ENCODE measurements around the gene TRHDE. TPM values are rescaled to one million over a fixed set of nuclear protein-coding genes. Genes with fewer than 3 reads are reported as not detected.

Gene TRHDE
- total and polyA plus RNA-seq, 9 of the 15 experiments (the other 6 are each of a cell fraction or from before 2014, with no cell fraction given) = 0.03 to 0.29 (median 0.09) TPM

DNA sequence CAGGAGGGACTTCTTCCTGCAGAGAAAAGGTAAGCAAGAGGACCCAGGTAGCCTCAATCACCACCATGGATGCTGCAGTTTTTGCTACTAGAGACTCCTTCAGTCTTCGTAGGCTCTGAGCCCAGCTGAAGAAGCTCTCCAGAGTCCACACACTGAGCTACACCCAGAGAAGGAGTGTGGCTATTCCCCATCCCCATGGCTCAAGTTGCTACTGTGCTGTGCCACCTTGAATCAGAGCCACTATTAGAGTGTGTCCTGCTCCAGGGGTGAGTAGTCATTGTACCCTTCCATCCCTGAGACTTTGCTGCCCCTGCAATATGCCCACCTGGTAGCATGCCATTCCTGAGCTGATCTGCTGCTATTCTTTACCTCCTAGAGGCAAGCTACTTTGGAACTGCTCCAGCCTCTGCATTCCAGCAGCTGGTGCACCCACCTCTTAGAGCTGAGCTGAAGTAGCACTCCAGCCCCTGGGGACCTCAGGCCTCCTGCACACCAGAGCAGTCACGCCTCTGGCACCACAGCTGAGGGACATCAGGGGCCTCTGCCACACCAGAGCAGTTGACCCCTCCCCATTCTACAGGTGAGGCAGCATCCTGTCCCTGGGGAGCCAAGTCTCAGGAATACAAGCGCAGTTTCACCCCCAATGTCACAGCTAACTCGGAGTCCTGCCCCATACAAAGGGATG is 213.0 kb downstream of the TRHDE start:
- 6% methylated on average over 4 of the region's 4 CpGs for WGBS (ENCODE audit: insufficient coverage, low coverage, missing lambda C conversion rate)
- no TSS peak for BruUV-seq (replicated peaks)
- TF ChIP-seq, protein P1, sequence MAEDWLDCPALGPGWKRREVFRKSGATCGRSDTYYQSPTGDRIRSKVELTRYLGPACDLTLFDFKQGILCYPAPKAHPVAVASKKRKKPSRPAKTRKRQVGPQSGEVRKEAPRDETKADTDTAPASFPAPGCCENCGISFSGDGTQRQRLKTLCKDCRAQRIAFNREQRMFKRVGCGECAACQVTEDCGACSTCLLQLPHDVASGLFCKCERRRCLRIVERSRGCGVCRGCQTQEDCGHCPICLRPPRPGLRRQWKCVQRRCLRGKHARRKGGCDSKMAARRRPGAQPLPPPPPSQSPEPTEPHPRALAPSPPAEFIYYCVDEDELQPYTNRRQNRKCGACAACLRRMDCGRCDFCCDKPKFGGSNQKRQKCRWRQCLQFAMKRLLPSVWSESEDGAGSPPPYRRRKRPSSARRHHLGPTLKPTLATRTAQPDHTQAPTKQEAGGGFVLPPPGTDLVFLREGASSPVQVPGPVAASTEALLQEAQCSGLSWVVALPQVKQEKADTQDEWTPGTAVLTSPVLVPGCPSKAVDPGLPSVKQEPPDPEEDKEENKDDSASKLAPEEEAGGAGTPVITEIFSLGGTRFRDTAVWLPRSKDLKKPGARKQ (CRISPR knock-in tag; IDR thresholded peaks at IDR 0.05) = no peak
- TF ChIP-seq U2AF2 (optimal IDR thresholded peaks at IDR 0.05; ENCODE audit: low read depth, low read length) (no peak), ZNF143 (CRISPR knock-in tag; IDR thresholded peaks at IDR 0.05) (no peak), XRCC5 (IDR thresholded peaks at IDR 0.05; ENCODE audit: low read depth, low read length) (no peak), OTX1 (CRISPR knock-in tag; IDR thresholded peaks at IDR 0.05) (no peak), BRD9 (IDR thresholded peaks at IDR 0.05; ENCODE audit: low read depth, partially characterized antibody) (no peak), CREB1 (IDR thresholded peaks at IDR 0.05) (no peak), CREB1 (CRISPR knock-in tag; IDR thresholded peaks at IDR 0.05) (no peak), STAT5B (CRISPR knock-in tag; IDR thresholded peaks at IDR 0.05) (no peak), MTA3 (IDR thresholded peaks at IDR 0.05; ENCODE audit: borderline replicate concordance) (no peak), NFRKB (IDR thresholded peaks at IDR 0.05; ENCODE audit: low read depth) (no peak), TFAM (CRISPR knock-in tag; conservative IDR thresholded peaks at IDR 0.05) (no peak), FOXA3 (CRISPR knock-in tag; conservative IDR thresholded peaks at IDR 0.05 in 1 of 2, IDR thresholded peaks at IDR 0.05 in 1 of 2) (no peak), HIVEP1 (CRISPR knock-in tag; IDR thresholded peaks at IDR 0.05) (no peak)
- TF ChIP-seq, protein P2, sequence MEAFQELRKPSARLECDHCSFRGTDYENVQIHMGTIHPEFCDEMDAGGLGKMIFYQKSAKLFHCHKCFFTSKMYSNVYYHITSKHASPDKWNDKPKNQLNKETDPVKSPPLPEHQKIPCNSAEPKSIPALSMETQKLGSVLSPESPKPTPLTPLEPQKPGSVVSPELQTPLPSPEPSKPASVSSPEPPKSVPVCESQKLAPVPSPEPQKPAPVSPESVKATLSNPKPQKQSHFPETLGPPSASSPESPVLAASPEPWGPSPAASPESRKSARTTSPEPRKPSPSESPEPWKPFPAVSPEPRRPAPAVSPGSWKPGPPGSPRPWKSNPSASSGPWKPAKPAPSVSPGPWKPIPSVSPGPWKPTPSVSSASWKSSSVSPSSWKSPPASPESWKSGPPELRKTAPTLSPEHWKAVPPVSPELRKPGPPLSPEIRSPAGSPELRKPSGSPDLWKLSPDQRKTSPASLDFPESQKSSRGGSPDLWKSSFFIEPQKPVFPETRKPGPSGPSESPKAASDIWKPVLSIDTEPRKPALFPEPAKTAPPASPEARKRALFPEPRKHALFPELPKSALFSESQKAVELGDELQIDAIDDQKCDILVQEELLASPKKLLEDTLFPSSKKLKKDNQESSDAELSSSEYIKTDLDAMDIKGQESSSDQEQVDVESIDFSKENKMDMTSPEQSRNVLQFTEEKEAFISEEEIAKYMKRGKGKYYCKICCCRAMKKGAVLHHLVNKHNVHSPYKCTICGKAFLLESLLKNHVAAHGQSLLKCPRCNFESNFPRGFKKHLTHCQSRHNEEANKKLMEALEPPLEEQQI (IDR thresholded peaks at IDR 0.05) = no peak
- TF ChIP-seq, protein P3, sequence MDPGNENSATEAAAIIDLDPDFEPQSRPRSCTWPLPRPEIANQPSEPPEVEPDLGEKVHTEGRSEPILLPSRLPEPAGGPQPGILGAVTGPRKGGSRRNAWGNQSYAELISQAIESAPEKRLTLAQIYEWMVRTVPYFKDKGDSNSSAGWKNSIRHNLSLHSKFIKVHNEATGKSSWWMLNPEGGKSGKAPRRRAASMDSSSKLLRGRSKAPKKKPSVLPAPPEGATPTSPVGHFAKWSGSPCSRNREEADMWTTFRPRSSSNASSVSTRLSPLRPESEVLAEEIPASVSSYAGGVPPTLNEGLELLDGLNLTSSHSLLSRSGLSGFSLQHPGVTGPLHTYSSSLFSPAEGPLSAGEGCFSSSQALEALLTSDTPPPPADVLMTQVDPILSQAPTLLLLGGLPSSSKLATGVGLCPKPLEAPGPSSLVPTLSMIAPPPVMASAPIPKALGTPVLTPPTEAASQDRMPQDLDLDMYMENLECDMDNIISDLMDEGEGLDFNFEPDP (CRISPR knock-in tag; IDR thresholded peaks at IDR 0.05) = no peak
- TF ChIP-seq, protein P4, sequence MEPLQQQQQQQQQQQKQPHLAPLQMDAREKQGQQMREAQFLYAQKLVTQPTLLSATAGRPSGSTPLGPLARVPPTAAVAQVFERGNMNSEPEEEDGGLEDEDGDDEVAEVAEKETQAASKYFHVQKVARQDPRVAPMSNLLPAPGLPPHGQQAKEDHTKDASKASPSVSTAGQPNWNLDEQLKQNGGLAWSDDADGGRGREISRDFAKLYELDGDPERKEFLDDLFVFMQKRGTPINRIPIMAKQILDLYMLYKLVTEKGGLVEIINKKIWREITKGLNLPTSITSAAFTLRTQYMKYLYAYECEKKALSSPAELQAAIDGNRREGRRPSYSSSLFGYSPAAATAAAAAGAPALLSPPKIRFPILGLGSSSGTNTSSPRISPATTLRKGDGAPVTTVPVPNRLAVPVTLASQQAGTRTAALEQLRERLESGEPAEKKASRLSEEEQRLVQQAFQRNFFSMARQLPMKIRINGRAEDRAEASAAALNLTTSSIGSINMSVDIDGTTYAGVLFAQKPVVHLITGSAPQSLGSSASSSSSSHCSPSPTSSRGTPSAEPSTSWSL (CRISPR knock-in tag; IDR thresholded peaks at IDR 0.05; ENCODE audit: borderline replicate concordance) = no peak

More for the DNA sequence above, 213.0 kb downstream of the TRHDE start:
- in situ Hi-C loops (cut with MboI) (no loop called here), intact Hi-C loops (cut with micrococcal nuclease) (no loop called here)
- FAIRE-seq = no peak
- H3K4me1 ChIP-seq (replicated peaks in 1 of 2; ENCODE audit: control insufficient read depth in 2 of 2, insufficient read depth in 2 of 2, low read length in 2 of 2) = no peaks in the 10 kb centered on the region
- ChIA-PET CTCF (ENCODE audit: low intra/inter-chr PET ratio) (no interaction called here), POLR2A (no interaction called here)
- no peaks in the 10 kb centered on the region for H4K20me1 ChIP-seq (replicated peaks; ENCODE audit: control insufficient read depth, insufficient read depth, low read length)
- no peaks in the 10 kb centered on the region for H3K27me3 ChIP-seq (ENCODE audit: control insufficient read depth in 2 of 2, insufficient read depth in 2 of 2, low read length in 2 of 2)
- ATAC-seq = no peak
- H3K36me3 ChIP-seq (ENCODE audit: control insufficient read depth, insufficient read depth, low read length) = no peaks in the 10 kb centered on the region
- DNase-seq (ENCODE audit: extremely low read depth in 1 of 4, low spot score in 3 of 4) = no peak
- H3K79me2 ChIP-seq (ENCODE audit: control insufficient read depth, insufficient read depth, low read length) = no peaks in the 10 kb centered on the region
- no peak overlapping the region for H2AFZ ChIP-seq (ENCODE audit: low read depth, low read length)
- H3K9ac ChIP-seq (ENCODE audit: insufficient read depth in 1 of 2, low read depth in 2 of 2, low read length in 2 of 2) = no peak overlapping the region
- H3K27ac ChIP-seq (ENCODE audit: extremely low read depth, low read depth, low read length) = no peak overlapping the region
- no peaks in the 10 kb centered on the region for H3K9me3 ChIP-seq (replicated peaks; ENCODE audit: control insufficient read depth, insufficient read depth, low read depth, low read length)
- no peaks in the 10 kb centered on the region for H3K9me1 ChIP-seq (ENCODE audit: control insufficient read depth, insufficient read depth, low read length)
- no peak overlapping the region for H3K4me2 ChIP-seq (ENCODE audit: insufficient read depth, low read length)
- no peak overlapping the region for H3K4me3 ChIP-seq
